Measurements from ENCODE around the gene PCDH20.
"Not testable (repeated sequence)": the region's sequence is repeated elsewhere in the genome, so short reads cannot be mapped to it uniquely, and the experiment has no call there.

PCDH20 gene, protein sequence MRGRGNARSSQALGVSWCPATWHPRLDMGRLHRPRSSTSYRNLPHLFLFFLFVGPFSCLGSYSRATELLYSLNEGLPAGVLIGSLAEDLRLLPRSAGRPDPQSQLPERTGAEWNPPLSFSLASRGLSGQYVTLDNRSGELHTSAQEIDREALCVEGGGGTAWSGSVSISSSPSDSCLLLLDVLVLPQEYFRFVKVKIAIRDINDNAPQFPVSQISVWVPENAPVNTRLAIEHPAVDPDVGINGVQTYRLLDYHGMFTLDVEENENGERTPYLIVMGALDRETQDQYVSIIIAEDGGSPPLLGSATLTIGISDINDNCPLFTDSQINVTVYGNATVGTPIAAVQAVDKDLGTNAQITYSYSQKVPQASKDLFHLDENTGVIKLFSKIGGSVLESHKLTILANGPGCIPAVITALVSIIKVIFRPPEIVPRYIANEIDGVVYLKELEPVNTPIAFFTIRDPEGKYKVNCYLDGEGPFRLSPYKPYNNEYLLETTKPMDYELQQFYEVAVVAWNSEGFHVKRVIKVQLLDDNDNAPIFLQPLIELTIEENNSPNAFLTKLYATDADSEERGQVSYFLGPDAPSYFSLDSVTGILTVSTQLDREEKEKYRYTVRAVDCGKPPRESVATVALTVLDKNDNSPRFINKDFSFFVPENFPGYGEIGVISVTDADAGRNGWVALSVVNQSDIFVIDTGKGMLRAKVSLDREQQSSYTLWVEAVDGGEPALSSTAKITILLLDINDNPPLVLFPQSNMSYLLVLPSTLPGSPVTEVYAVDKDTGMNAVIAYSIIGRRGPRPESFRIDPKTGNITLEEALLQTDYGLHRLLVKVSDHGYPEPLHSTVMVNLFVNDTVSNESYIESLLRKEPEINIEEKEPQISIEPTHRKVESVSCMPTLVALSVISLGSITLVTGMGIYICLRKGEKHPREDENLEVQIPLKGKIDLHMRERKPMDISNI

DNA sequence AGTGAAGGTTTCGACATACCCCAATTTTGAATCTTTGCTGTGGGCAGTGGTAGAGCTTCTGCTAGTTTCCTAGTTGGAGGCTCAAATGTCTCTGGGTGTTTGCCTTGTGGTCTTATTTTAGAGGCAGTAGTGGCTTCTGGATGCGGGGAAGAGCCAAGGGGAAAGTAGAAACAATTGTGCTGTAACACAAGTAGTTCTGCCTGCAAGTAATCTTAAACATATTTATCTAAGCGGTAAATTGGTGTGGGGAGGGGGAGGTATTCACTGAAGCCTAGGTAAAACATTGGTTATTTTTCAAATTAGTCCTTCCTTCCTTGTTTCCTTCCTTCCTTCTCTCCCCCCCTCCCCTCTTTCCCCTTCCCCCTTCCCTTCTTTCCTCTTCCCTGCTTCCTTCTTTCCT lies at the start of gene PCDH20:
TSS of gene PCDH20 (minus strand) at position 101 of the 400 bp plus-strand sequence. CDS start 691 bp downstream, outside the sequence.
- DNase-seq (ENCODE audit: low spot score): no peak

DNA sequence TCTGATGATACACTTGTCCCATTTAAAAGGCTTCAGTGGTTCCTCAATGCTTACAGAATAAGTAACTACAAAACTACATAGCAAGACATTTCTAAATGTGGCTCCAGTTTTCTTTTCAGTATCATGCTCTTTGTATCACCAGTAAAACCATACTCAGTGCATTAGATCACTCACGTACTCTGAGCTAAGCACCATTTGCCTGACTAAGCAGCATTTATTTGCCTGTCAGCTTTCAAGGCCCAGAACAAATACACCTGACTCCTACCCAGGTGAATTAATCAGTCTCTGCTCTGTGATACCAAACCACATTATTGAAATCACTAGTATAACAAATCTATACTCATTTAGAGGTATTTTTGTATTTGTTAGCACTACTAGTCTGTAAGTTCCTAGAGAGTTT lies 47.4 kb upstream of the PCDH20 start:
- DNase-seq (ENCODE audit: low spot score): no peak

DNA sequence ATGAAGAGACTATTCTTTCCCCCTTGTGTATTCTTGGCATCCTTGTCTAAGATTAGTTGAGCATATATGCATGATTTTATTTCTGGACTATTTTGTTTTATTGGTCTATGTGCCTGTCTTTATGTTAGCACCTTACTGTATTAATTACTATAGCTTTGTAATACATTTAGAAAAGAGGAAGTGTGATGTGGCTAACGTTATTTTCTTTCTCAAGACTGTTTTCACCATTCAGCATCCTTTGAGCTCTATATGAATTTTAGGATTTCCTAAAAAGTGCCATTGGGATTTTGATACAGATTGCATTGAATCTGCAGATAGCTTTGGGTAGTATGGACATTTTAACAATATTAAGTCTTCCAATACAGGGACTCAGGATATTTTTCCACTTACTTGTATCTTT lies 37.5 kb upstream of the PCDH20 start:
- no peak for DNase-seq (ENCODE audit: low spot score)

DNA sequence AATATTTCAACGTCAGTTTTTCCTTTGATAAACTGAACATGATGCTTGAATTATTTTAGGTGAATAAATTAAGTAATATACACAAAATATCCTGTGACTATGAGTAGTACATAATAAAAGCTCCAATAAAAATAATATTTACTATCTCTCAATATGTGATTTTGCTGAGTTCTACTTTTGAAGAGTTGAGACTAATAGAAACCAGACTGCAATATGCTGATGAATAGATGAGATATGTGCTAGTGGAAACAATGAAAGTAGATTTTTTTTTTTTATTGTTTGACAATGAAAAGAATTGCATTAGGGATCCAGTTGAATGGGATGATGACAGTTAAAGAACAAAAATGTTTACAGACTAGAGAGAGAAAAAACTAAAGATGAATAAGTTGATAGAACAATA lies 16.4 kb upstream of the PCDH20 start:
- no peak for DNase-seq (ENCODE audit: low spot score)

DNA sequence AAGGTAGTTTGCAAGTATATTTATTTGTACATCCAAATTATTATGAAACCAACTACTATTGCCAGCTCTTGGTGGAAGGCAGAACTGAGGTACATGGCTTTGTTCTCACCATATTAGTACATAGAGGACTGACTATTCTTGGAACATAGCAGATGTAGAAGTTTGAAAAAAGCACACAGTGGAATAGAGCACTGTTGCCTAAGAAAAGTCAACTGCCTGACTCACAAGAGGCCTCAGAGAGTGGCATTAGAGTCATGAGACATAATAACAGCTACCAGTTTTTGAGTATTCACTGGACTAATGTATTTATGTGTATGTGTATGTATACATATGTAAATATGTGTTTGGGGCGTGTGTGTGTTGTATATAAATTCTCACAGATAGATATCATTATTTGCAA lies 8.3 kb upstream of the PCDH20 start:
- DNase-seq (ENCODE audit: low spot score): no peak

DNA sequence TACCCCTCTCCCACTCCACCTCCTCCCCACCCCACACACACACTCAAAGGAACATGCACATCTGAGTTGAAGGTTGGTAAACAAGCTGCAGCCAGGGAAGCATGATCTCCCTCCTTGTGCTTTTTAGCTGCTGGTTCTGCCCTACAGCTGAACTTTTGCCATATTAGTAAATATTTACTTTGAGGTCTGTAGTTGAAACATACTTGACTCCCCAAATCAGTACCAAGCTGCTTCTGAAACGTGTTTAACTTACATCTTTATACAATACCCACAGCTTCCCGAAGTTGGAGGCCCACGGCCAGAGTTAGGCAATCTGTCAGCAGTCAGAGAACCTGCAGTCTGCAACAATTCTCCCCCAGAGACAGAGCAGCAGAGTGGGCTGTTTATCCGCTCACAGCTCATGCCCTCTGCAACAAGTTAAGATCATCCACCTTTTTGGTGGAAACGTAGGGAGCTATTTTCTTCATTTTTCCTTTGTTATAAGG lies 1.5 kb upstream of the PCDH20 start:
- DNase-seq (ENCODE audit: low spot score): no peak

DNA sequence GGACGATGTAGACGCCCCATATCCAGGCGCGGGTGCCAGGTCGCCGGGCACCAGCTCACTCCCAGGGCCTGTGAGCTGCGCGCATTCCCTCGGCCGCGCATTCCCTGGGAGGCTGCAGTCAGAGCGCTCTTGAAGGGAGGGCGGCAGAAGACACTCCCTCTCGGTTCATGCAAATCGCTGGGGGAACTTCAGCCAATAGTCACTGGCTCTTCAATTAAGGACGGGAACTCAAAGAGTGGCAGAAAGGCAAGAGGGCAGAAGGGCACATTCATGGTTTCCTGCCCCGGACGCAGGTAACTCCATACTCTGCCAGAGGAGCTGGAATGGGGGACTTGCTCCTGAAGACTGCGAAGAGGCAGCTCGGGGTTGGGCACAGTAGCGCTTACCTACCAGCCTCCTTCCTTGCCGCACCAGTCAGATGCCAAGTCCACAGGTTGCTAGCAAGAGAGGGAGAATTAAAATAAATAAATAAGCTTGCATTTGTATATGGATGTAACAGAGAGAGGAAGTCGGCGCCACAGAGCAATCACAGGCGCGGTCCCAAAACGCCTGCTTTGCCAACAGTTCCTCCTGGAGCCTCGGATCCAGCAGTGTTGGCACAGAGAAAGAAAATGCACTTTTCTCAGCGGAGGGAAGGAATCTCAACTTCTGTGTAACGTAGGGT lies 459 bp downstream of the PCDH20 start:
- no peak for DNase-seq (ENCODE audit: low spot score)

DNA sequence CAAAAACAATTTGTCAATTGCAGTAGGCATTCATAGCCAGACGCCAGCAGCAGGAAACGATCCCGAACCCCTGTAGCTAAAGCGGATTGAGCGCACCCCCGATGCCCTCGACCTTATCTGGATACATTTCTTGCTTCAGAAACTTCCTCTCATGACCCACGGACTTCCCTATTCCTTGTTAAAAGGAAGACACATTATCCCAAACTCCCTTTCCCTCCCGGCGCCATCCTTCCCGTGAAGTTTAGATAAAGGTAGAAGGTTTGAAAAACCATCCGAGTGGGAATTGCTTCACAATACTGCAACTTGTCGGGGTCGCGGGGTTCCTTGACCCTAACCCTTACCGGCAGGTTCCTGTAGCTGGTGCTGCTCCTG lies 977 bp downstream of the PCDH20 start:
- DNase-seq (ENCODE audit: low spot score): no peak

DNA sequence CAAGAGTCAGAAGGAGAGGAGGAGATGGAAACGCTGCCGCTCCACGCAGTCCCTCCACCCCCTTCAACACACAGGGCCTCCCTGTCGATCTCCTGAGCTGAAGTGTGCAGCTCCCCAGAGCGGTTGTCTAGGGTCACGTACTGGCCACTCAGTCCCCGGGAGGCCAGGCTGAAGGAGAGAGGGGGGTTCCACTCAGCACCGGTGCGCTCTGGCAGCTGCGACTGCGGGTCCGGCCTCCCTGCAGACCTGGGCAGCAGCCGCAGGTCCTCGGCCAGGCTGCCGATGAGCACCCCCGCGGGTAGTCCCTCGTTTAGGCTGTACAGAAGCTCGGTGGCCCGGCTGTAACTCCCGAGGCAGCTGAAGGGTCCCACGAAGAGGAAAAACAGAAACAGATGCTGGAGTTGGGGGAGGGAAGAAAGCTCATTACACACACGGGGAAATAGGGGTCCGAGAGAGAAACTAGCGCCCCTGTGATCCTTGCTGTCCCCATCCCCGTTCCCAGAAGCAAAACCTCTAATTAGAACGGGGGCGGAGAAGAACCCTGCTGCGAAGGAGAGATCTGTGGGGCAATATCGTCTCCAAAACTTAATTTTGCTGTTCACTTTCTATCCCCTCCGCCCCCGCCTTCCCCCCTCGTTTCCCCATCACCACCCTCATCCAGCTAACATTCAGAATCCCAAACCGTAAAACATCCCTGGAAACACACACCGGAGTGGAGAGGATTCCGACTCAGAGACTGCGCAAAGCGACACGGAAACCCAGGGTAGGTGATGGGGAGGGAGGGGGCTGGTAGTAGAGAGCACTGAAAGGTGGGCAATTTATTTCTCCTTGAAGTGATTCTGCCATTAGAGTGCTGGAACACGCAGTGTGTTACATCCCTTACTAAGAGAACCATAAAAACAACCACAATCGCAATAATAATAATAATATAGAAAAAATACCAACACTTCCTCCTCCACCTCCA lies 1.8 kb downstream of the PCDH20 start:
- no peak for DNase-seq (ENCODE audit: low spot score)

DNA sequence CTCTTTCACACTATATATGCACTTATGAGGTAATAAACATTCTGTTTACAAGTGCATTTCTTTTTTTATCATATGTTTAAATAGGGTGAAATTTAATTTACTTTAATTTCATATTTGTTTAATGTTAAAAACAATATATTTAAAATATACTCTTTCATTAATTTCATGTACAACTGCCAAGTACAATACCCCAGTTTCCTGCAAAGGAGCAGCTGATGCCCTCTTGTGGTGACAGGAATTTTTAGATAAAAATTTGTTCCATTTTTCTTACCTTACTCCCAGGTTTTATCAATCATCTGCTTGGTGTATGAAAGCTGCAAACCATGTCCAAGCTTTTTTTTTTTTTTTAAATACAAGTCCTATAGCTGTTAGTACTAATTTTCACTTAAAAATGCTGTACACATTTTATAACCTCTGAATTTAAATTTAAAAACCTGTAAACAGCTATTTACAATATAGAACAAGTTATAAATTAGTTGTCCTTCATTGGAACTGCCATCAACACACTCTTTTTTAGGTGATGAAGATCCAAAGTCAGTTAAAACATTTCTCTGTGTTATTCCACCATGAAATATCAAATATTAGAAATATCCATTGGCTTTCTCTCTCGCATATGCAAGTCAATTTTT lies 4.9 kb downstream of the PCDH20 start:
- DNase-seq (ENCODE audit: low spot score): no peak

DNA sequence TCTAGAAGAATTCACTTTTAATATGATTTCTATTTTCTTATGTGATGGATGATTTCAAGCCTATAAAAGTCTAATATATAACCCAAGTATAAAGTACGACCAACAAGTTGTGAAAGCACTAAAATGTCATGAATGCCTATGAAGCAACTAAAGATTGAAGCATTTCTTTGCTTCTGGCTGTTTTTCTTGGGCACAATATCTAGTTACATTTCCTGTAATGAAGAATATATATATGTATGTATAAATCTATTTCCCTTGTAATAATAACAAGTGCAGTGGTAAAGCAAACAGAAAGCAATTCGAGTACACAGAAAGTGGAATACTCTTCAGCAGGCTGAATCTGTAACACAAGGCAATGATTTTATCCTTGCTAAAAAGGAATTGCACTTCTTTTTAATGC lies 5.4 kb downstream of the PCDH20 start:
- no peak for DNase-seq (ENCODE audit: low spot score)

DNA sequence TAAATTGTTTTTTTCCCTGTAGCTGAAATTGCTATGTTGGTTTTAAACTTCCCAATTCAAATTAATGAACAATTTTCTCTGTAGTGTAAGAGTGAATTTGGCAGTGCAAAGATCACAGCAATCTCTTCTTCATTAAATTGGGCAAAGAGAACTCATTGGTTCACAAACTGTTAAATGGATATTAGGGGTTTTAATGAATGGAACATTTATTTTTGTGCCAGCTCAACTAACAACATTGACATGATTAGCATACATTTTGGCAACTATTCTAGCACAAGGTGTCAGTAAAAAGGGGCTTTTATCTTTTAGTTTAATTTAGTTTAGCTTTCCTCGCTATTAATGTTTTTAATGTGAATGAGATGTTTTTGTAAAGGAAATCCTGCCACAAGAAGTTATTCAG lies 7.1 kb downstream of the PCDH20 start:
- DNase-seq (ENCODE audit: low spot score): no peak

DNA sequence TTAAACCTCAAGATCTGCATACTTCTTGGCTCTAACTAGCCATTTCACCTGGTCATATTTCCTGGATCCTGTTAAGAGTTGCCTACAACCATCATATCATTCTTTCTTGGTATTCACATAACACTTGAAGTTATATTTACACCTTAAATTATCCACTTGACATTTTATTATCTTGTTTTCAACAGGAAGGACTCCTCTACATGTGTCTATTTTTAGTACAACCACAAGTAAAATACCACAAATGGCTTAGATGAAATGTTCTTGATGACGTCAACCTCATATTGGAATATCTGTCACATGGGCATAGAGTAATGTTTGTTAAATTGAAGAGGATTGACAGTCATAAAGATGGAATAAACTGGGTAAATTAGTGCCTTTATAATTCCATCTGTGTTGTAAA lies 9.4 kb downstream of the PCDH20 start:
- no peak for DNase-seq (ENCODE audit: low spot score)

DNA sequence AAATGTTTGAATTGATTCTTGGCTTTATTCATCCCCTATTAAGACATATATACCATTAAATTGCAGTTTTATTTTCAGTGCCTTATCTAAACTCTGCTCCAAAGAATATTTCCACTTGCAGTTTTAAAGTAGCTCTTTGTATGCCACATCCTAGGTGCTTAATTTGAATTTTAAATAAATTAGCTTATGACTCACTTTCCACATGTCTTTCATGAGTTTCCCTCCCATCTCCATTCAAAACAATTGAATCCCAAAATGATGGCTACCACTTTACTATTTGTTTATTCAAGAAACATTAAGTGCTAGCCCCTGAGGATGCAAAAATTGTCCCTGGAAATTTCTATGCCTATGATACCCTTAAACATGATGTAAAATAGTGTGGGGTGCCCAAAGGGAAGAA lies 19.5 kb downstream of the PCDH20 start:
- no peak for DNase-seq (ENCODE audit: low spot score)

DNA sequence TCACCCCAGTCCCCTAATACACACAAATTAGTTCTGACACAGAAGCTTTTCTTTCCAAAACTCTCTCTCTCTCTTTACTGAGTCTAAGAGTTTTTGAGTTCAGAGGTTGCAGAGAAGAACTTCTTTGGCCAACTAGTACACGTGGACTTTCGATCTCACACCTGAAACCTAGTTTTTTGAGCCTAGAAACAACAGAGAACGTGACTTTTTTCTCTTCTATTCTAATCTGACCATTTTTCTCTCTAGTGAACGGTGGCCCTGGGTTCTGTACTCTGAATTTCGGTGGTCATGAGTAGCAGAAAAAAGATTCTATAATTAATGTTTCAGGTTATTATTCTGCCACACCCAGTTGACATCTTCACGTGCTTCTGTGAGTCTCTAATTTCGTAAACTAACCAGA lies 24.2 kb downstream of the PCDH20 start:
- DNase-seq (ENCODE audit: low spot score): no peak

DNA sequence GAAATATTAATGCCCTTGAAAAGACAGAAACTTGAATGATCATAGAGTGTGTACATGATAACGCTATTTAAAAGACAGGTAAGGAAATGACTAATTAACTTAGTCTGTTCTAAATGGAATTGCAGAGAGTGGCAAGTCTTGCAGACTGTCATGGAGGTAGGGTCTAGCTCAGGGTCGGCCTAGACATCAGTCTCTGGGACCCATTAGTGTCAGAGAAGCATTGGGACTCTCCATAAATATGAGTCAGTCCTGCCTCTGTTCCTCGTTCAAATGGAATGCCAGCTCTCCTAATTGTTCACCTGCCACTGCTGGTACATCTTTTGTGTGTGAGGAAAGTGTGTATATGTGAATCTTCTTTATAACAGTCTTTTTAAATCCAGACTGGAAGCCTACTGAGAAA lies 28.0 kb downstream of the PCDH20 start:
- DNase-seq (ENCODE audit: low spot score): no peak

DNA sequence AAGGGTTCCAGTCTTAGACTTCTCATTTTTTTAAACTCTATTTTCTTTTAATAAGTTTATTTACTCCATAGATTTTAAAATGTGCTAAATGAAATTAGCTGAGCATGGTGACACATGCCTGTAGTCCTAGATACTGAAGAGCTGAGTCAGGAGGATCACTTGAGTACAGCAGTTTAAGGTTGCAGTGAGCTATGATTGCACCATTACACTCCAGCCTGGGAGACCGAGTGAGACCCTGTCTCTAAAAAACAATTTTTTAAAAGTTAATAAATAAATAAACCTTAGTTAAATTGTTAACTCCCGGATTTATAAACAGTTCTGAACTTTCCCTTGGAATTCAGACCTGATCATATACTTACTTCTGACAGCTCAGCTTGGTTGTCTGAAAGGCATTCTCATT lies 32.5 kb downstream of the PCDH20 start:
- DNase-seq (ENCODE audit: low spot score): no peak

DNA sequence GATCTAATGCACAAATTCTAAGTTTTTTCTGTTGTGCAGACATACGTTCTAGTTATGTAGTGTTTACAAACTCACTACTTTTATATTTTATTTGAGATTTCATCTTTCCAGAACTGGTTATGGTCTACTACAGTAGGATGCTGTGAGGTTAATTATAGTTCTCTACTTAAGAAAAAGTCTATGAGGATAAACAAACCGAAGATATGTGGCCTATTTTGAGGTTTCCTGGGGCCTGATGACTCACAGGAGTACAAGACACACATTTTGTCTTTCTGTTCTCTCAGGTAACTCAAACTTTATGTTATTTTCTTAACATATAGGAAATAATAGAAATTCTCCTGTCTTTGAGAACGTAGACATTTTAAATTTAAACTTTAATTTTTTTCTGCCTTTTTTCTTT lies 45.1 kb downstream of the PCDH20 start:
- no peak for DNase-seq (ENCODE audit: low spot score)

DNA sequence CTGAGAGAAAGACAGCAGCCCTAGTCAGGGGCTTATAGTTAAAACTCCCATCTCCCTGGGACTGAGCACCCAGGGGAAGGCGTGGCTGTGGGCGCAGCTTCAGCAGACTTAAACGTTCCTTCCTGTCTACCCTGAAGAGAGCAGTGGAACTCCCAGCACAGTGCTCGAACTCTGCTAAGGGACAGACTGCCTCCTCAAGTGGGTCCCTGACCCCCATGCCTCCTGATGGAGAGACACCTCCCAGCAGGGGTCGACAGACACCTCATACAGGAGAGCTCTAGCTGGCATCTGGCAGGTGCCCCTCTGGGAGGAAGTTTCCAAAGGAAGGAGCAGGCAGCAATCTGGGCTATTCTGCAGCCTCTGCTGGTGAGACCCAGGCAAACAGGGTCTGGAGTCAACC lies 51.0 kb downstream of the PCDH20 start:
- DNase-seq (ENCODE audit: low spot score): not testable (repeated sequence)

DNA sequence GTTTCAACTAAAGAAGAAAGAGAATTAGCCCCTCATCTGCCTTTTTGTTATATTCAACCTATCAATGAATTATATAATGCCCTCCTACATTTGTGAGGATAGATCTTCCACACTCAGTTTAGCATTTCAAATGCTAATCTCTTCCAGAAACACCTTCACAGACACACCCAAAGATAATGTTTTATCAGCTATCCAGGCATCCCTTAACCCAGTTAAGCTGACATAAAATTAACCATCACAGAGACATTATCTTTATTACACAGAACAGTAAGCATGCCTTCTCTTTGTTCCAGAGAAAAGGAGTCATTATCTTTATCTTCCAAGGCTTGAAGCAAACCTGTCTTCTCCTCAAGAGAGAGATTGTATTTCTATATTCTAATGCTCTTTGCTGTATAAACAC lies 53.1 kb downstream of the PCDH20 start:
- no peak for DNase-seq (ENCODE audit: low spot score)
